Mesenchymal stem cell (in vitro differentiated cells and primary cell): ENCODE data around the gene TYMP.

Source experiments
- DNase-seq: peaks from one replicate; pipeline ENCODE4 v3.0.0-alpha.2; 2013
- H2AFZ ChIP-seq: one replicate; pipeline ENCODE4 v1.6.1; 2013; ENCODE audit warnings: low read depth, mild to moderate bottlenecking, control low read depth, inconsistent platforms, low read length, moderate library complexity
- H2AK5ac ChIP-seq: 2 replicates; pipeline ENCODE4 v1.6.1; 2013; ENCODE audit warnings: low read length, moderate library complexity, mild to moderate bottlenecking, inconsistent platforms; ENCODE audit not compliant: severe bottlenecking
- H2BK120ac ChIP-seq: one replicate; pipeline ENCODE4 v1.6.1; 2013; ENCODE audit warnings: low read depth, mild to moderate bottlenecking, inconsistent platforms, low read length, moderate library complexity
- H2BK12ac ChIP-seq, 2 experiments: one replicate each; pipeline ENCODE4 v1.6.1; 2013; ENCODE audit warnings: inconsistent platforms in 2 of 2, low read length in 2 of 2, mild to moderate bottlenecking in 2 of 2, moderate library complexity in 2 of 2, control low read depth in 1 of 2
- H2BK15ac ChIP-seq: one replicate; pipeline ENCODE4 v1.6.1; 2013; ENCODE audit warnings: mild to moderate bottlenecking, low read depth, inconsistent platforms; ENCODE audit not compliant: poor library complexity, severe bottlenecking
- H2BK5ac ChIP-seq: 2 replicates; pipeline ENCODE4 v1.6.1; 2013; ENCODE audit warnings: low read depth, mild to moderate bottlenecking, low read length, control low read depth, inconsistent platforms; ENCODE audit not compliant: poor library complexity, severe bottlenecking
- H3K14ac ChIP-seq, 2 experiments: one replicate each; pipeline ENCODE4 v1.6.1; 2013; ENCODE audit warnings: inconsistent platforms in 2 of 2, low read length in 2 of 2, control low read depth in 1 of 2, mild to moderate bottlenecking in 1 of 2, moderate library complexity in 1 of 2
- H3K18ac ChIP-seq, 2 experiments: one replicate each; pipeline ENCODE4 v1.6.1; 2013; ENCODE audit warnings: inconsistent platforms in 2 of 2, low read length in 2 of 2, control low read depth in 1 of 2, low read depth in 1 of 2, mild to moderate bottlenecking in 1 of 2
- H3K23ac ChIP-seq, 2 experiments: one replicate each; pipeline ENCODE4 v1.6.1; 2013; ENCODE audit warnings: inconsistent platforms in 2 of 2, low read length in 2 of 2, mild to moderate bottlenecking in 2 of 2, moderate library complexity in 2 of 2, control low read depth in 1 of 2
- H3K27ac ChIP-seq: 2 replicates; pipeline ENCODE4 v1.5.1; 2013; ENCODE audit warnings: mild to moderate bottlenecking, moderate library complexity, low read length, control low read depth, inconsistent platforms; ENCODE audit not compliant: poor library complexity, severe bottlenecking
- H3K27me3 ChIP-seq, 2 experiments: 2 replicates each; pipeline versions ENCODE4 v1.6.1 to v1.7.0; 2013; ENCODE audit warnings: low read length in 2 of 2, mild to moderate bottlenecking in 2 of 2, moderate library complexity in 2 of 2, control low read depth in 1 of 2, inconsistent platforms in 1 of 2; ENCODE audit not compliant: control insufficient read depth in 1 of 2, insufficient read depth in 1 of 2
- H3K36me3 ChIP-seq, 2 experiments: 2 replicates each; pipeline versions ENCODE4 v1.6.1 to v1.7.0; 2013; ENCODE audit warnings: low read length in 2 of 2, control low read depth in 1 of 2, inconsistent platforms in 1 of 2, low read depth in 1 of 2, mild to moderate bottlenecking in 1 of 2; ENCODE audit not compliant: insufficient read depth in 2 of 2, control insufficient read depth in 1 of 2
- H3K4ac ChIP-seq, 2 experiments: one replicate each; pipeline ENCODE4 v1.6.1; 2013; ENCODE audit warnings: inconsistent platforms in 2 of 2, low read length in 2 of 2, mild to moderate bottlenecking in 2 of 2, moderate library complexity in 2 of 2, control low read depth in 1 of 2, low read depth in 1 of 2
- H3K4me1 ChIP-seq: 2 replicates; pipeline ENCODE4 v1.6.1; 2013; ENCODE audit warnings: low read depth, low read length, control low read depth; ENCODE audit not compliant: control insufficient read depth, insufficient read depth
- H3K4me2 ChIP-seq: 2 replicates; pipeline ENCODE4 v1.6.1; 2013; ENCODE audit warnings: low read length, mild to moderate bottlenecking, inconsistent platforms; ENCODE audit not compliant: poor library complexity, severe bottlenecking
- H3K4me3 ChIP-seq, 2 experiments: 2 replicates each; pipeline versions ENCODE4 v1.5.1 to v1.7.0; 2013; ENCODE audit warnings: low read length in 2 of 2, mild to moderate bottlenecking in 2 of 2, control low read depth in 1 of 2, low read depth in 1 of 2; ENCODE audit not compliant: insufficient read depth in 1 of 2
- H3K79me1 ChIP-seq: replicated peaks from 2 replicates; pipeline ENCODE4 v1.6.1; 2013; ENCODE audit warnings: mild to moderate bottlenecking, control low read depth, low read length, inconsistent platforms; ENCODE audit not compliant: poor library complexity, severe bottlenecking
- H3K9ac ChIP-seq: 2 replicates; pipeline ENCODE4 v1.7.0; 2013; ENCODE audit warnings: mild to moderate bottlenecking, low read length, moderate library complexity
- H3K9me3 ChIP-seq: 2 replicates; pipeline ENCODE4 v1.7.0; 2013; ENCODE audit warnings: mild to moderate bottlenecking, low read length; ENCODE audit not compliant: control insufficient read depth
- H4K8ac ChIP-seq: one replicate; pipeline ENCODE4 v1.6.1; 2013; ENCODE audit warnings: inconsistent platforms, mild to moderate bottlenecking, low read length, moderate library complexity
- H4K91ac ChIP-seq: one replicate; pipeline ENCODE4 v1.6.1; 2013; ENCODE audit warnings: mild to moderate bottlenecking, low read length, inconsistent platforms
- WGBS: methylation state at CpG from one replicate; pipeline ENCODE4 v1.1.7; 2013; ENCODE audit warnings: mixed read lengths; 5-methylcytosine and 5-hydroxymethylcytosine counted together

Gene TYMP

GRCh38 chr22:50531546-50531961 is 1.7 kb upstream of the TYMP start:
- Histone ChIP-seq H3K4me3 (peak overlapping the region; percentile 45 to 85), H3K14ac (peak overlapping the region in 1 of 2 experiments; percentile 78), H2AFZ (peak overlapping the region; percentile 58), H3K4me1 (peaks cover 44% of the 10 kb centered on the region), H3K9me3 (no peaks in the 10 kb centered on the region), H4K91ac (peak overlapping the region; percentile 73), H3K4me2 (peak overlapping the region; percentile 87), H2BK5ac (no peak overlapping the region), H3K36me3 (peaks cover 0 to 3% of the 10 kb centered on the region in 2 experiments), H3K4ac (peak overlapping the region; percentile 77 to 90), H2AK5ac (no peak overlapping the region), H2BK12ac (peak overlapping the region in 1 of 2 experiments; percentile 34), H3K9ac (peak overlapping the region; percentile 93), H3K27ac (no peak overlapping the region), H3K27me3 (peaks cover 0 to 27% of the 10 kb centered on the region in 2 experiments), H2BK15ac (peak overlapping the region; percentile 98), H2BK120ac (peak overlapping the region; percentile 97), H3K18ac (peak overlapping the region; percentile 84 to 95), H4K8ac (peak overlapping the region; percentile 93), H3K79me1 (peaks cover 5% of the 10 kb centered on the region), H3K23ac (peak overlapping the region in 1 of 2 experiments; percentile 75)
- DNase-seq = peak; percentile 40
- 0% methylated on average over 10 of the region's 44 CpGs for WGBS

DNA sequence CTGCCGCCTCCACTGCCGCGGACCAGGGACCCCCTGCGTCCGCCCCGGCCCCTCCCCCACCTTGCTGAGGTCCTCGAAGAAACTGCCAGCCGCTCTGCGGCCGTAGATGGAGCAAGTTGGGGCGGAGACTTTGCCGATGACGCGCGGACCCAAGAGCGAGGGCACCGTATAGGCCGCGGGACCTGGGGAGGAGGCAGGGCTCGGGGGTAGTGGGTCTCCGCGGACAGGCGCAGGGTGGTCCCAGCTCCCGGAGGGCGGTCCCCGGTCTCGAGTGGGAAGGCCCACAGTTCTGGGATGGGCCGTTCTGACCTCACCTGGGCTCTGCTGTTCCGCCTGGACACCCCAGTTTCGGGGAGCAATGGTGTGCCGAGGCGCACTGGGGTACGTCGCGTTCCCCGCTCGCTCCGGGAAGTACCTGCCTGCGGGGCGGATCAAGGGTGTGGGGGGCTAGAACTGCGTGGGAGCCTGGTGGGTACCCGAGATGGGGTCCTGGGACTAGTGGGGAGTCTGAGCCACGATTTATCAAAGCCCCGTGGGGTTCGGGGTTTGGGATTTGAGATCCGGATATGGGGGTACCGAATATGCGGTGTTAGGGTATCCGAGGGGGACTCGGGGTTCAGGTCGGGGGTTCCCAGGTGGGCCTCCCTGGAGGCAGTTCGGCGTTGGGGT is 1.2 kb upstream of the TYMP start:
- no peak overlapping the region for H3K27ac ChIP-seq
- H2BK12ac ChIP-seq = peak overlapping the region in 1 of 2 experiments; percentile 77
- peaks cover 5% of the 10 kb centered on the region for H3K79me1 ChIP-seq
- H3K4me2 ChIP-seq = peak overlapping the region; percentile 87
- peak overlapping the region in 1 of 2 experiments; percentile 85 for H3K4me3 ChIP-seq
- peak overlapping the region; percentile 92 to 95 for H3K18ac ChIP-seq
- peak overlapping the region in 1 of 2 experiments; percentile 30 for H3K14ac ChIP-seq
- no peaks in the 10 kb centered on the region for H3K9me3 ChIP-seq
- no peak overlapping the region for H2BK5ac ChIP-seq
- WGBS = 16% methylated on average over 48 of the region's 53 CpGs
- H2AK5ac ChIP-seq = no peak overlapping the region
- DNase-seq = peak; percentile 91
- H2BK15ac ChIP-seq = peak overlapping the region; percentile 98
- peak overlapping the region; percentile 98 for H4K91ac ChIP-seq
- H3K23ac ChIP-seq = no peak overlapping the region
- no peak overlapping the region for H2AFZ ChIP-seq
- H3K4me1 ChIP-seq = peaks cover 48% of the 10 kb centered on the region
- peak overlapping the region; percentile 96 for H3K4ac ChIP-seq
- H3K36me3 ChIP-seq = peaks cover 0 to 3% of the 10 kb centered on the region in 2 experiments
- H3K27me3 ChIP-seq = peaks cover 0 to 27% of the 10 kb centered on the region in 2 experiments
- H3K9ac ChIP-seq = peak overlapping the region; percentile 93
- peak overlapping the region; percentile 94 for H4K8ac ChIP-seq
- peak overlapping the region; percentile 97 for H2BK120ac ChIP-seq

- Histone ChIP-seq H3K27ac (no peak overlapping the region), H3K9me3 (no peaks in the 10 kb centered on the region), H4K8ac (peak overlapping the region; percentile 94), H2BK120ac (peak overlapping the region; percentile 97), H2BK12ac (peak overlapping the region; percentile 21 to 77), H3K14ac (peak overlapping the region in 1 of 2 experiments; percentile 77), H3K79me1 (peaks cover 5% of the 10 kb centered on the region), H2AK5ac (no peak overlapping the region), H3K4me1 (peaks cover 48% of the 10 kb centered on the region), H3K4me2 (peak overlapping the region; percentile 18), H2BK5ac (no peak overlapping the region), H3K36me3 (peaks cover 0 to 3% of the 10 kb centered on the region in 2 experiments), H3K9ac (peak overlapping the region; percentile 93), H3K4me3 (peak overlapping the region; percentile 41 to 85), H3K27me3 (peaks cover 0 to 27% of the 10 kb centered on the region in 2 experiments), H4K91ac (peak overlapping the region; percentile 98), H3K18ac (peak overlapping the region; percentile 87 to 92), H2BK15ac (peak overlapping the region; percentile 98), H3K23ac (peak overlapping the region in 1 of 2 experiments; percentile 99), H2AFZ (peak overlapping the region; percentile 64), H3K4ac (peak overlapping the region; percentile 96)
- DNase-seq = no peak
- WGBS = 2% methylated on average over 18 of the region's 21 CpGs
Observed at GRCh38 chr22:50530580-50530876, 716 bp upstream of the TYMP start.

DNA sequence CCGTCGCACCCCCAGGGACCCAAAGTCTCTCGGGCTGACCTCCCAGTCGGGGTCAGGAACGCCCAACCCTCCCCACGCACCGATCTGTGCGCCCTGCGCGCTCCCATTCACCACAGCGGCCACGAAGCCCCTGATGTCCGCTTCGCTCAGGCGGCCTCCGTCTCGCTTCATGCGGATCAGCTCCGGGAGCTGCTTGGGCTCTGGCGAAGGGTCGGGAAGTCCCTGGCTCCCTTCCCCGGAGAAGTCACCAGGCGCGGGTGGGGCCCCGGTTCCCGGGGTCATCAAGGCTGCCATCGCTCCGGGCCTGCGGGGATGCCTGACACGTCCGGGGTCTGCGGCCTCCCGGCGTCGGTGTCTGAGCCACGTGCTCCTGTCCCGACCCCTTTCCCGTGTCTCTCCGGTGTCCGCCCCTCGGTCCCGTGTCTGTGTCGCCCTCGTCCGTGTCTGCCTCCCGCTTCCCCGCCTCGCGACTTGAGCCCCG is 356 bp downstream of the TYMP start:
- DNase-seq = peak; percentile 39

More for the DNA sequence above, 356 bp downstream of the TYMP start:
- peak overlapping the region; percentile 38 to 85 for H3K4me3 ChIP-seq
- H2BK12ac ChIP-seq = peak overlapping the region in 1 of 2 experiments; percentile 94
- peak overlapping the region; percentile 45 for H2BK120ac ChIP-seq
- peak overlapping the region in 1 of 2 experiments; percentile 87 for H3K14ac ChIP-seq
- H3K18ac ChIP-seq = peak overlapping the region; percentile 86 to 88
- H3K9ac ChIP-seq = peak overlapping the region; percentile 93
- H4K91ac ChIP-seq = peak overlapping the region; percentile 98
- peaks cover 49% of the 10 kb centered on the region for H3K4me1 ChIP-seq
- H2BK15ac ChIP-seq = no peak overlapping the region
- peaks cover 0 to 27% of the 10 kb centered on the region in 2 experiments for H3K27me3 ChIP-seq
- H3K36me3 ChIP-seq = peaks cover 0 to 3% of the 10 kb centered on the region in 2 experiments
- peaks cover 5% of the 10 kb centered on the region for H3K79me1 ChIP-seq
- WGBS = 43% methylated on average over 40 of the region's 50 CpGs
- peak overlapping the region; percentile 96 for H4K8ac ChIP-seq
- no peak overlapping the region for H2BK5ac ChIP-seq
- no peak overlapping the region for H2AFZ ChIP-seq
- peak overlapping the region in 1 of 2 experiments; percentile 98 for H3K23ac ChIP-seq
- no peak overlapping the region for H3K4me2 ChIP-seq
- peak overlapping the region; percentile 89 to 93 for H3K4ac ChIP-seq
- no peaks in the 10 kb centered on the region for H3K9me3 ChIP-seq
- no peak overlapping the region for H2AK5ac ChIP-seq
- H3K27ac ChIP-seq = no peak overlapping the region
